GM21515 (cell line): Measurements from ENCODE around the gene MOV10L1.
"Not testable (repeated sequence)": the region's sequence is repeated elsewhere in the genome, so short reads cannot be mapped to it uniquely, and the experiment has no call there.

Source experiments
- ATAC-seq: cut with Tn5 transposase; IDR thresholded peaks from one replicate; pipeline ENCODE4 v1.9.1; 2021; ENCODE audit not compliant: unreplicated experiment

Gene MOV10L1

DNA sequence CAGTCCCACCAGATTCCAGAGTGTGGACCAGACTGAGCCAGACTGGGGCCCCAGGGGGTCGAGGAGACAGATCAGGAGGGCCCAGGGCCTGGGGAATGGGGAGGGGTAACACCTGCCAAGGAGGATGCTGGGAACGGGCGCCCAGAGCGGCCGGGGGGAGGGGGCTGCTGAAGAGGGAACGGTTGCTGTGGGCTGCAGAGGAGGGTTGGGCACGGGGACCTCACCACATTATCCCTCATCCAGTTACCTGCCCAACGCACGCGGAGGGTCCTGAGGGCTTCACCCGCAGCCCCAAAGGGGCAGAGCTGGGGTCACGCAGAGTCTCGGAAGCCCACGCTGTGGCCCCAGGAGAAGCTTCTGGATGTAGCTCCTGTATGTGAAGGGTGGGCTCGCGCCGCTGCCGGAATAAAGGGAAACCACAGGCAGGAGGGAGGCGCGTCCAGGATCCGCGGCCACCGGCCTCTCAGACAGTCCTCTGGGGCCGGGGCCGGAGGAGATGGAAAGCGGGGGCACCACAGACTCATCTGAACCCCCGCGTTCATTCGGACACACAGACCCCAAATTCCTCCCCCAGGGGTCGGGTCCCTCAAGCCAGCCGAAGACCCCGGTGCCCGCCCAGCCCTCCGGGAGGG, 110.1 kb downstream of the MOV10L1 start:
- no peak for ATAC-seq

DNA sequence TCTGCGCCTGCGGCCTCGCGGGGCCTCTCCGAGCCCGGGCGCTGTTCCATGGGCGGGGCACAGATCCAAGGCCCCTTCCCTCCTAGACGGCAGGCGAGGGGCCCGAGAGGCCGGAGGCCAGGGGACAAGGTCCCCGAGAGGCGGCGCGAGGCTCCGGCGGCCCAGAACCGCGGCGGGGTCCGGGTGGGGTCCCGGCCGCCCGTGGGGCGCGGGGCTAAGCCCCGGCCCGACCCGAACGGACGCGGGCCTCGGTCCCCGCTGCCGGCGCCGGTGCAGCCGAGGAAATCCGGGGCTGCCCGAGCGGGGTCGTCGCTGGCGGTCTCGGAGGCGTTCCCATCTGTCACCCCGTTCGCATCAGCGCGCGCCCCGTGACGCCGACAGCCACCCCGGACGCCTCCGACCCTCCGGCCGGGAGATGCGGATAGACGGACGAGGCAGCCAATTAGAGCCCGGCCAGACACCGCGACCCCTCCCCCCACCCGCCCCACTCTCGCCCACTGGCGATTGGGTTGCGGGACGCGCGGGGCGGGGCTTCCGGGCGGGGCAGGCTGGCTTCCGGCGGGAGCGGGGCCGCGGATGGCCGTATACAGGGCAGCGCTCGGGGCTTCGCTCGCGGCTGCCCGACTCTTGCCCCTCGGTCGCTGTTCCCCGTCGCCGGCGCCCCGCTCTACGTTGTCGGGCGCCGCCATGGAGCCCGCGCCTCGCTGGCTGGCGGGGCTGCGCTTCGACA, 110.8 kb downstream of the MOV10L1 start, which contains the start of gene SELENOO:
Gene SELENOO (plus strand): TSS at position 551 of the 730 bp plus-strand sequence. CDS start 26 bp downstream, at position 577.
- peak; percentile 68 for ATAC-seq

DNA sequence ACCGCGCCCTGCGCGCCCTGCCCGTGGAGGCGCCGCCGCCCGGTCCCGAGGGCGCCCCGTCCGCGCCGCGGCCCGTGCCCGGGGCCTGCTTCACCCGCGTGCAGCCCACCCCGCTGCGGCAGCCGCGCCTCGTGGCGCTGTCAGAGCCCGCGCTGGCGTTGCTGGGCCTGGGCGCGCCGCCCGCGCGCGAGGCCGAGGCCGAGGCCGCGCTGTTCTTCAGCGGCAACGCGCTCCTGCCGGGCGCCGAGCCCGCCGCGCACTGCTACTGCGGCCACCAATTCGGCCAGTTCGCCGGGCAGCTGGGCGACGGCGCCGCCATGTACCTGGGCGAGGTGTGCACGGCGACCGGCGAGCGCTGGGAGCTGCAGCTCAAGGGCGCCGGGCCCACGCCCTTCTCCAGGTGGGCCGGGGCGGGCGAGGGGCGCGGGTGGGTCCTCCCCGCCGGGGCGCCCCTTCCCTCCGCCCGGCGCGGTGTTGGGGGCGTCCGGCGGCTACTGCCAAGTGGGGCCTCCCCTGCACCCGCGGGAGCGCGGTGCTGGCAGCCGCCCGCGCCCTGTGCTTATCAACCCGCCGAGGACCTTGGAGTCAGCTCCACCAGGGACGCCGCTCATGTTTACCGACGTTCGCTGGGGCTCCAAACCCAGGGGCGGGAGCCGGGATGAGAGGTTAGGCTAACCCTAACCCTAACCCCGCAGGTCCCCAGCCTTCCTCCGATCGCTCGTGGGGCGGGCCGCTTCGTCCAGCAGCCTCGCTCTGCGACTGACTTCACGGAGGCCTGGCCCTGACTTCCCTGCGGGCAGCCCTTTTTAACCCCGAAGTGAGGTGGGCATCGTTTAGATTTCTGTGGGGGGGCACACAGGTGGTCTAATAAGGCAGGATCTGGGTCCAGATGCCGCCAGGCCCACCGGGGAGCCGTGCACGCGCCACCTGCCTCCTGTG, 111.7 kb downstream of the MOV10L1 start:
- peak; percentile 22 for ATAC-seq

DNA sequence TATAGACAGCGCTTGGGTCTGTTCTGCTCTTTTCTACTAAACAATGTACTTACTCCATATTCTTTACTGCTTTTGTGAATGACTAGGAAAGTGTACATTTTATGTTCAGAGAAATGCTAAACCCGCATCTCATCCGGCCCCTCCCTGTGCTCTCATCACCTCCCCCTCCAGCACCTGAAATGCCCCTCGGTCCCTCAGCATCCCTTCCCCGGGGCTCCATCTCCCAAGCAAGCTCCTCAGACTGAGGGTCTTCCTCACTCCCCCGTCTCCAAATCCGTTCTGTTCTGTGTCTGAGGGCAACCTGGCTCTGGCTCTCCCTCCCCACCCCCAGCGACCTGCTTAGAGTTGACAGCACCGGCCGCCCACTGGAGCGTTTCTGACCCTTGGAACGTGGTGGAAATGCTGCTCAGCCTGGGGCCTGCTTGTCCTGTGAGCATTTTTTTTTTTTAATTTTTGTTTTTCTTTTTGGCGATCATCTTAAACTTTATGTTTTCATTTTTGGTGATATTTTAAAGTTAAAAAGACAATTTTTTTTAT, 112.4 kb downstream of the MOV10L1 start:
- no peak for ATAC-seq

DNA sequence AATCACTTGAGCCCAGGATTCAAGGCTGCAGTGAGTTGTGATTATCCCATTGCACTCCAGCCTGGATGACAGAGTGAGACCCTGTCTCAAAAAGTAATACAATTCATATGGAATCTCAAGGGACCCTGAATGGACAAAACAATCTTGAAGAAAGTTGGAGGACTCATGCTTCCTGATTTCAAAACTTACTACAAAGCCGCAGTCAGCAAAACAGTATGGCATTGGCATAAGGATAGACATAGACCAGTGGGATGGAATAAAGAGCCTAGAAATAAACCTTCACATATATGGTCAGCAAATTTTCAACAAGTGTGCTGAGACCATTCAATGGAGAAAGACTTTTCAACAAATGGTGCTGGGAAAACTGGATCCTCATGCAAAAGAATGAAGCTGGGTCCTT, 113.5 kb downstream of the MOV10L1 start:
- no peak for ATAC-seq

DNA sequence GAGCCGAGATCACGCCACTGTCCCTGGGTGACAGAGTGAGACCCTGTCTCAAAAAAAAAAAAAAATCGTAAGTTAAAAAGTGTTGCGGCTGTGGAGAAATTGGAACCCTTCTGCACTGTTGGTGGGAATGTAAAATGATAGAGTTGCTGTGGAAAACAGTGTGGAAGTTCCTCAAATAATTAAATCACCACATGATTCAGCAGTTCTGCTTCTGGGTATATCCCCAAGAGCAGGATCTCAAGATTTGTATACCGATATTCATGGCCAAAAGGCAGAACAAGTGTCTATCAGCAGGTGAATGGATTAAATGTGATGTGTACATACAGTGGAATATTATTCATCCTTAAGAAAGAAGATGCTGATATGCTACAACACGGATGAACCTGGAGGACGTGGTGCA, 114.8 kb downstream of the MOV10L1 start:
- no peak for ATAC-seq

DNA sequence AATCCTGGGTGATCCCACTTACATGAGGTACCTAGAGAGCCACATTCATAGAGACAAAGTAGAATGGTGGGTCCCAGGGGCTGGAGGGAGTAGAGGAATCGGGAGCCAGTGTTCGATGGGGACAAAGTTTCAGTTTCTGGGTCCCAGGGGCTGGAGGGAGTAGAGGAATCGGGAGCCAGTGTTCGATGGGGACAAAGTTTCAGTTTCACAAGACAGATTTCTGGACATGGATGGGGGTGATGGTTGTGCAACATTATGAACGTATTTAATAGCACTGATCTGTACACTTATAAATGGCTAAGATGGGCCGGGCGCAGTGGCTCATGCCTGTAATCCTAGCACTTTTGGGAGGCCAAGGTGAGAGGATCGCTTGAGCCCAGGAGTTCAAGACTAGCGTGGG, 115.2 kb downstream of the MOV10L1 start:
- not testable (repeated sequence) for ATAC-seq

DNA sequence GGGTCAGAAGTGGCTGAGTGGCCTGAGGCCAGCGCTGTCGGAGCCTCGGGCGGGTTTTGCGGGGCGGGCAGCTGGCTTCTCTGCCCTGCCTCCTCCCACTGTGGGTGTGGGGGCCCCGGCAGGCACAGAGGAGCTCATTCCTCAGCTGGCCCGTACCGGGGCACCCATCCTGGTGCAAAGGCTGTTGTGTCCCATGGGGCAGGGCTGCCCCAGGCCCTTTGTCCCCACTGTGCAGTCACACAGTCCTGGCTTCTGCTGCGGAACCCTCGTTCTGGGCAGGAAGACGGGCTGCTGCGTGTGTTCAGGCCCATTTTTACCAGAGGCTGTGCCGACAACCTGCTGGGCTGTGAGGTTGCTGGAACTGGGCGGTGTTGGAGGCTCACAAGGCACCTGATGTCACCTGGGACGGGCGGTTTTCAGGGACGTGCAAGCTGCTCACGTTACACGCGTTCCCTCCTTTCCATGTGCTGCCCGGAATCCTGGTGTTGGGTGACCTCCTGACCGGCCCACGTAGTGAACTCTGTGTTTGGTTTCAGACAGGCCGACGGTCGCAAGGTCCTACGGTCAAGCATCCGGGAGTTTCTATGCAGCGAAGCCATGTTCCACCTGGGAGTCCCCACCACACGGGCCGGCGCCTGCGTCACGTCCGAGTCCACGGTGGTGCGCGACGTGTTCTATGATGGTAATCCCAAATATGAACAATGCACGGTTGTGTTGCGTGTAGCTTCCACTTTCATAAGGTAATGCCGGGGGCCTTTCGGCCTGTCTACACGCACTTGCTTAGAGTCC, 116.2 kb downstream of the MOV10L1 start:
- no peak for ATAC-seq

DNA sequence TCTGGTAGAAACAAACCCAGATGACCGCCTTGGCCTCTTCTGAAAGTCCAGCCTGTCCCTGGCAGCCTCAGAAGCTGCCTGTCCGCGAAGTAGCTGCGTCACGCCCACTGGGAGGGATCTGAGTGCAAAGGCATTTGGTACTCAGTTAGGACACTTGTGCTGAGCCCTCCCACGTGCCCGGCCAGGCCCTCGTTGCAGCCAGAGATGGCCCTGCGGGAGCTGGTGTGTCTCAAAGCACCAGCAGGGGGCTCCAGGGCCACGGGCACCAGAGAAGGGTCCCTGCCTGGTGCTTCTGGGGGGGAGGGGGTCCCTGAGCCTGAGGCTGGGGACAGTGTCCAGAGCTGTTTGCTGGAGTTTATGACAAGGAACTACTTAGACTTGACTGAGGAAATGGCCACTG, 116.8 kb downstream of the MOV10L1 start:
- no peak for ATAC-seq

DNA sequence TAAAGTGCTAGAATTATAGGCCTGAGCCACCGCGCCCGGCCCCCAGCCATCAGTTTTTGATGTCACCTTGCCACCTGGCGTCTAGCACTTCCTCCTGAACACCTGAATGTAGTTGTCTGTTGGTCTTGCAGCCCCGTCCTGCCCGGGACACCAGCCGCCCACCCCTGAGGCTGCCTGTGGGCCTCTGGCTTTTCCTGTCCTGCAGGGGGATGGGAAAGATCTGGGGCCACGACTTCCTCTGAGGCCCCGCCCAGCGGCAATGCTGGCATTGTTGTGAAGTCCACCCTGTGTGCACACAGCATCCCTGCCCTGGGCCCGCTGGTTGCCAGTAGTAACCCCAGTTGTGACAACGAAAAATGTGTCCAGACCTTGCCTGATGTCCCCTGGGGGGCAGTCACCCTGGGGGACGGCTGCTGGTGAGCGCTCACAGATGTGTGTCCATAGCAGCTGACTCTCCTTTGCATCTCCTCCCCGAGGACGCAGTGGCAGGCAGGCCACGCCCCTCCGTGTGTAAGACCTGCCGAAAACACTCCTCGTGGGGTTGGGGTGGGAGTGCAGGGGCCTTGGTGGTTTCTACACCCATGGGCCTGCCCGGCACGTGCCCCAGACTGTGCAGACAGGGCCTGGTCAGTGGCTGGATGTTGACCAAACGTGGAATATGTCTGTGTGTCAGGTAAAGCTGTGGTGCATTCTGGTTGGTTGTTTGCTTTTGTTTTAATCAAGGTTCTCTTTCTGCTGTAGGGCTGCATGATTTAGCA, 117.8 kb downstream of the MOV10L1 start:
- no peak for ATAC-seq

DNA sequence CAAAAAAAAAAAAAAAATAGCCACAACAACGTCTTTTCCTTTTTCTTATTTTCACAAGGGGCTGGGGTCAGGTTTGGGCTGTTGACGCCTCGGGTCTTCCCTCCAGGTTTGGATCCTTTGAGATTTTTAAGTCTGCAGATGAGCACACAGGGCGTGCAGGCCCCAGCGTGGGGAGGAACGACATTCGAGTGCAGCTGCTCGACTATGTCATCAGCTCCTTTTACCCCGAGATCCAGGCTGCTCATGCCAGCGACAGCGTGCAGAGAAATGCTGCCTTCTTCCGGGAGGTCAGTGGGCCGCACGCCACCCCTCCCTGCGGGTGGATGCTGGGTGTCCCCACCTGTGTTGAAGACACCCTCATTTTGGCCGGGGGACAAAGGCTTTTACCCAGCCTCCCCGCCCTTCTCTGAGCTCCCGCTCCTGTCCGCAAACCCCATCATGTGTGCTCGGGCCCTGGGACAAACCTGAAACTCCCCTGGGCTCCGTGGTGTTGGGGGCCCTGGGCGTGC, 118.7 kb downstream of the MOV10L1 start:
- no peak for ATAC-seq

DNA sequence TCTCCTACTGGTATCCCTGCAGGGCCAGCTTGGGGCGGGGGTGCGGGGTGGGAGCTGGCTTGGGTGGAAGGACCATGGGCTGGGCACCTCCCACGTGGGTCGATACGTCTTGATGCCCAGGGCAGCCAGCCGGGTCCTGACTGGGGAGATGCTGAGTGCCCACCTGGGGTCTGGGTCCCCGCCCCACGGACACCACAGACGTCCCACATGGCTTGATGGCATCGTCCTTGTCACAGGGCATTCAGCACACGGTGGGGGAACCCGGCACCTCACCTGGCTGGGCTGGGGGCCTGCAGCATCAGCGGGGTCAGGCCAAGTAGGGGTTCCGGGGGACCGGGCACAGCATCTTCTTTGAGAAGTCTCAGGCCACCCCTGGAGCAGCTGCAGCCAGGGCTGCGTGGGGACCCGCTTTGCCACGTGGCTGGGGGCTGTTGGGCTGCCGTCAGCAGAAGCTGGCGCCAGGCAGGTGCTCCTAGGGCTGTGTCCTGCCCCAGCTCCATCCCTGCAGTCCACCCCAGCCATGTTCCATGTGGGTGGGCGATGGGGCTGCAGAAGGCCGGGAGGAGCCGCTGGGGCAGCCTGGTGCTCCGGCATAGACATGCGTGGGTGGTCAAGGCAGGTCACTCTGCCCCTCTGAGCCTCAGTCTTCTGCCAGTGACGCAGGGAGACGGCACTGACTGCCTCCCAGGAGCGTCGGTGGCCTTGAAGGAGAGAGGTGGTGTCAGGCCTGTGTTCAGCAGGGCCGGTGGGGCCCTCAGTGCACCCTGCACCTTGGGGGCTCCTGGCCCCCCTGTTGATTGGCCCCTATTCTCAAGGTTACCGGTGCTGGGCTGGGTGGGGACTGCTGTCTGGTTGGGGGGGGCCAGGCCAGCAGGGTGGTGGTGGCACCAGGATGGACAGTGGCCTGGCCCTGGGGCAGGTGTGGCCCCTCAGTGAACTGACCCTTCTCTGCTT, 119.4 kb downstream of the MOV10L1 start:
- no peak for ATAC-seq

DNA sequence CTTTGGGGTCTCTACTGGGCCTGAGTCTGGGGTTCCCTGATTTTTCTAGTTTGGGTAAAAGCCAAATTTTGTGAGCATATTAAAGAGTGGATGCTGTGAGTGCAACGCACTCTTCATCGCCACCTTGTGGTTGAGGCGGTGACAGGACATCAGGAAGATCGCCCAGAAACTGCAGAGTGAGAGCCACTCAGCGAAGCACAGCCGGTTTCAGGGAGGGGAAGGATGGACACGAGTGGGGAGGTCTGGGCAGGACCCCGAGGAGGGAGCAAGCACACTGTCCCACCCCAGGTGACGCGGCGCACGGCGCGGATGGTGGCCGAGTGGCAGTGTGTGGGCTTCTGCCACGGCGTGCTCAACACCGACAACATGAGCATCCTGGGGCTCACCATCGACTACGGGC, 120.1 kb downstream of the MOV10L1 start:
- ATAC-seq = no peak

DNA sequence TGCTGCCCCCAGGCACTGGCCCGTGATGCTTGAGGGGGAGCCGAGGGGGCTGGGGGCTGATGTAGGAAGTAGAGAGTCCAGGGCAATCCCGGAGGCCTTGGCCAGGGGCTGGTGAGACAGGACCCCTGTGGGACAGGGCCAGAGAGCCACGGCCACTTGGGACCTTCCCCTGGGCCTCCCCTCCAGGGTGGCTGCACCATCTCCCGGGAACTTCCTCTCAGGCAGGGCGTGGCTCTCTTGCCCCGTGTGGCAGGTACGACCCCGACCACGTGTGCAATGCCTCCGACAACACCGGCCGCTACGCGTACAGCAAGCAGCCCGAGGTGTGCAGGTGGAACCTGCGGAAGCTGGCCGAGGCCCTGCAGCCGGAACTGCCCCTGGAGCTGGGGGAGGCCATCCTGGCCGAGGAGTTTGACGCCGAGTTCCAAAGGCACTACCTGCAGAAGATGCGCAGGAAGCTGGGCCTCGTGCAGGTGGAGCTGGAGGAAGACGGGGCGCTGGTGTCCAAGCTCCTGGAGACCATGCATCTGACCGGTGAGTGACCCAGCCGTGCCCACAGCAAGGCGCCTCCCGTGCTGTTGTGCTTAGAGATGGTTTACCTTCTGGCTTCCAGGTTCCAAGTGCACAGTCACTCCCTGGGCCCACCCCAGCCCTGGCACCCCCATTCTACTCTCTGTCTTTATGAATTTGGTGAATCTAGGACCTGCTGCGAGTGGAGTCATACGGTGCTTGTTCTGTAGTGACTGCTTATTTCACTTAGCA, 120.8 kb downstream of the MOV10L1 start:
- no peak for ATAC-seq

DNA sequence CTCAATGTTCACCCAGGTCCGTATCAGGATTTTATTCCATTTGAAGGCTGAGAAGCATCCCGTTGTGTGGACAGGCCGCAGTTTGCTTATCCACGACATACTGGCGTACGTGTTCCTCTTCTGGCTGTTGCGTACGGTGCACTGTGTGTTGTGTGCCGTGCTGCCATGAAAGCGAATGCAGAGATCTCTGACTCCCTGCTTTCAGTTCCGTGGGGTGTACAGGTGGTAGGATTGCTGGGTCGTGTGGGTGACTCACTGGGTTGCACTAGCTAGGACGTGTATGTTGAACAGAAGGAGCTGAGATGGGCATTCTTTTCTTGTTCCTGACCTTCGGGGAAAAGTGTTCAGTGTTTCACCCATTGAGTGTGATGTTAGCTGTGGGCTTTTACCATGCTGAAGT, 121.3 kb downstream of the MOV10L1 start:
- no peak for ATAC-seq
